ENCODE measurements around the gene ERCC1.

GRCh38 chr19:45420871-45421270, 2.8 kb downstream of the ERCC1 start:
- TF ChIP-seq CTCF (IDR thresholded peaks at IDR 0.05), result no peak
- TF ChIP-seq MAX (IDR thresholded peaks at IDR 0.05; ENCODE audit: low read depth), result no peak
- no peak for TF ChIP-seq YY1 (IDR thresholded peaks at IDR 0.05; ENCODE audit: low read depth)
- no peak for TF ChIP-seq EZH2phosphoT487 (IDR thresholded peaks at IDR 0.05; ENCODE audit: borderline replicate concordance, low read depth)

Measured in SK-N-SH (cell line).